DMS153 treated with DMSO at 0.1 percent for 48 hours (cell line): ENCODE measurements around the gene MFNG.
A peak's percentile ranks its signal among the peaks of the same experiment; 100 is the strongest.
"Not testable (repeated sequence)": the region's sequence is repeated elsewhere in the genome, so short reads cannot be mapped to it uniquely, and the experiment has no call there.

ENCODE experiments used
- DNase-seq: peaks from one replicate; lab custom pipeline; 2025; ENCODE audit not compliant: unreplicated experiment; lab: John Stamatoyannopoulos, UW

The MFNG gene

GRCh38 chr22:37486224-37486845, at the start of gene MFNG:
Gene MFNG, minus strand, starts transcription at chr22:37486384. Its CDS starts 207 bp downstream, at chr22:37486177.
- DNase-seq = peak; percentile 44

GRCh38 chr22:37535159-37535558, 49.0 kb upstream of the MFNG start:
- no peak for DNase-seq

GRCh38 chr22:37534445-37534844, 48.3 kb upstream of the MFNG start:
- DNase-seq = no peak

- DNase-seq = no peak
Measured at GRCh38 chr22:37533995-37534394, 47.8 kb upstream of the MFNG start.

GRCh38 chr22:37529652-37530345, 43.6 kb upstream of the MFNG start:
- peak; percentile 13 for DNase-seq

GRCh38 chr22:37527952-37528351, 41.8 kb upstream of the MFNG start:
- not testable (repeated sequence) for DNase-seq

- not testable (repeated sequence) for DNase-seq
Measured at GRCh38 chr22:37527081-37527752, 41.0 kb upstream of the MFNG start.

GRCh38 chr22:37526376-37526775, 40.2 kb upstream of the MFNG start:
- DNase-seq = no peak

GRCh38 chr22:37525746-37526350, 39.7 kb upstream of the MFNG start:
- no peak for DNase-seq

- no peak for DNase-seq
Measured at GRCh38 chr22:37525073-37525745, 39.0 kb upstream of the MFNG start.

GRCh38 chr22:37522482-37522881, 36.3 kb upstream of the MFNG start:
- DNase-seq = no peak

- no peak for DNase-seq
Measured at GRCh38 chr22:37521236-37521739, 35.1 kb upstream of the MFNG start.

- DNase-seq = no peak
Measured at GRCh38 chr22:37520776-37521191, 34.6 kb upstream of the MFNG start.

- DNase-seq = no peak
Measured at GRCh38 chr22:37519268-37520195, 33.3 kb upstream of the MFNG start, which contains the start of gene CARD10. Gene CARD10, minus strand, starts transcription at chr22:37519415. Its CDS starts 215 bp downstream, at chr22:37519200.

GRCh38 chr22:37518509-37519267, 32.5 kb upstream of the MFNG start:
- no peak for DNase-seq

- DNase-seq = no peak
Measured at GRCh38 chr22:37517826-37518450, 31.8 kb upstream of the MFNG start.

- DNase-seq = no peak
Measured at GRCh38 chr22:37516456-37516855, 30.3 kb upstream of the MFNG start.

GRCh38 chr22:37515901-37516300, 29.7 kb upstream of the MFNG start:
- DNase-seq = no peak
